ENCODE measurements around the gene LRFN3. TPM values are rescaled to one million over a fixed set of nuclear protein-coding genes. Genes with fewer than 3 reads are reported as not detected.
A peak's percentile ranks its signal among the peaks of the same experiment; 100 is the strongest.

Gene LRFN3
- total RNA-seq, 2 experiments from 2014 or later, result 4.2 to 4.5 TPM

DNA sequence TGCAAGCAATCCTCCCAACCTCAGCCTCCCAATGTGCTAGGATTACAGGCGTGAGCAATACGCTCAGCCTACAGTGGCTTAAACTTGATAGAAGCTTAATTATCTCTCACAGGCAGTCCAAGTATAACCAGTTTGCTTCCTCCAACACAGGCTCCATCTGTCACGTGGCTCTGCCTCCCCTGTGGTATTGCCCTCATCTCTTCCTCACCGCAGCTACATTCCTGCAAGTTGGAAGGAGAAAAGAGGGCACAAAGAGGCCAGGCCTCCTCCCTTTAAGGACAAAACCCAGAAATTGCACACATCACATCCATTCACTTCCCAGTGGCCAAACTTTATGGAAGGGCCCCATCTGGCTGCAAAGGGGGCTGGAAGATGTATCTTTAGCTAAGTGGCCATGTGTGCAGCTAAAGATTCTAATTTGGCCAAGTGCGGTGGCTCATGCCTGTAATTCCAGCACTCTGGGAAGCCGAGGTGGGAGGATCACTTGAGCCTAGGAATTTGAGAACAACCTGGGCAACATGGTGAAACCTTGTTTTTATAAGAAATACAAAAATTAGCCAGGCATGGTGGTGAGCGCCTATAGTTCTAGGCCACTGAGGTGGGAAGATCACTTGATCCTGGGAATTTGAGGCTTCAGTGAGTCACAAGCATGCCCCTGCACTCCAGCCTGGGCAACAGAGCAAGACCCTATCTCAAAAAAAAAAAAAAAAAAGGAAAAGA, 55.7 kb downstream of the LRFN3 start:
- H3K27me3 Mint-ChIP-seq, result peaks cover 11% of the 10 kb centered on the region
- Histone ChIP-seq H3K36me3 (ENCODE audit: insufficient read depth, low read length) (peaks cover 2% of the 10 kb centered on the region), H3K4me1 (ENCODE audit: insufficient read depth, low read length) (peaks cover 35% of the 10 kb centered on the region), H3K27ac (ENCODE audit: low read depth in 1 of 2, low read length in 2 of 2) (no peak overlapping the region), H3K4me3 (ENCODE audit: low read length) (no peak overlapping the region), H3K9me3 (ENCODE audit: control insufficient read depth in 1 of 2, insufficient read depth in 1 of 2, low read length in 2 of 2) (peaks cover 0 to 11% of the 10 kb centered on the region in 2 experiments), H3K27me3 (ENCODE audit: control insufficient read depth in 1 of 2, insufficient read depth in 2 of 2, low read length in 2 of 2) (peaks cover 2 to 11% of the 10 kb centered on the region in 2 experiments)
- peaks cover 21% of the 10 kb centered on the region for H3K4me1 Mint-ChIP-seq (ENCODE audit: low read depth)
- no peak for ATAC-seq (ENCODE audit: poor library complexity)
- H3K9me3 Mint-ChIP-seq, result no peaks in the 10 kb centered on the region
- ChIA-PET POLR2A (interaction anchor here (1.0 kb wide), 1 partner anchor 22 kb away, joined by 3 read pairs; the partner anchor contains the start of gene ALKBH6), CTCF (interaction anchor here (1.3 kb wide), 1 partner anchor 23 kb away, joined by 3 read pairs; the partner anchor contains the start of gene ALKBH6)
- H3K4me3 Mint-ChIP-seq, result peak overlapping the region; percentile 58
- TF ChIP-seq, protein P1, sequence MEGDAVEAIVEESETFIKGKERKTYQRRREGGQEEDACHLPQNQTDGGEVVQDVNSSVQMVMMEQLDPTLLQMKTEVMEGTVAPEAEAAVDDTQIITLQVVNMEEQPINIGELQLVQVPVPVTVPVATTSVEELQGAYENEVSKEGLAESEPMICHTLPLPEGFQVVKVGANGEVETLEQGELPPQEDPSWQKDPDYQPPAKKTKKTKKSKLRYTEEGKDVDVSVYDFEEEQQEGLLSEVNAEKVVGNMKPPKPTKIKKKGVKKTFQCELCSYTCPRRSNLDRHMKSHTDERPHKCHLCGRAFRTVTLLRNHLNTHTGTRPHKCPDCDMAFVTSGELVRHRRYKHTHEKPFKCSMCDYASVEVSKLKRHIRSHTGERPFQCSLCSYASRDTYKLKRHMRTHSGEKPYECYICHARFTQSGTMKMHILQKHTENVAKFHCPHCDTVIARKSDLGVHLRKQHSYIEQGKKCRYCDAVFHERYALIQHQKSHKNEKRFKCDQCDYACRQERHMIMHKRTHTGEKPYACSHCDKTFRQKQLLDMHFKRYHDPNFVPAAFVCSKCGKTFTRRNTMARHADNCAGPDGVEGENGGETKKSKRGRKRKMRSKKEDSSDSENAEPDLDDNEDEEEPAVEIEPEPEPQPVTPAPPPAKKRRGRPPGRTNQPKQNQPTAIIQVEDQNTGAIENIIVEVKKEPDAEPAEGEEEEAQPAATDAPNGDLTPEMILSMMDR (IDR thresholded peaks at IDR 0.05), result no peak
- no peak overlapping the region for H3K27ac Mint-ChIP-seq
- H3K36me3 Mint-ChIP-seq (ENCODE audit: low read depth), result peaks cover 9% of the 10 kb centered on the region
- intact Hi-C loops (cut with DNase I, micrococcal nuclease), result no loop called here
- no peak for DNase-seq

DNA sequence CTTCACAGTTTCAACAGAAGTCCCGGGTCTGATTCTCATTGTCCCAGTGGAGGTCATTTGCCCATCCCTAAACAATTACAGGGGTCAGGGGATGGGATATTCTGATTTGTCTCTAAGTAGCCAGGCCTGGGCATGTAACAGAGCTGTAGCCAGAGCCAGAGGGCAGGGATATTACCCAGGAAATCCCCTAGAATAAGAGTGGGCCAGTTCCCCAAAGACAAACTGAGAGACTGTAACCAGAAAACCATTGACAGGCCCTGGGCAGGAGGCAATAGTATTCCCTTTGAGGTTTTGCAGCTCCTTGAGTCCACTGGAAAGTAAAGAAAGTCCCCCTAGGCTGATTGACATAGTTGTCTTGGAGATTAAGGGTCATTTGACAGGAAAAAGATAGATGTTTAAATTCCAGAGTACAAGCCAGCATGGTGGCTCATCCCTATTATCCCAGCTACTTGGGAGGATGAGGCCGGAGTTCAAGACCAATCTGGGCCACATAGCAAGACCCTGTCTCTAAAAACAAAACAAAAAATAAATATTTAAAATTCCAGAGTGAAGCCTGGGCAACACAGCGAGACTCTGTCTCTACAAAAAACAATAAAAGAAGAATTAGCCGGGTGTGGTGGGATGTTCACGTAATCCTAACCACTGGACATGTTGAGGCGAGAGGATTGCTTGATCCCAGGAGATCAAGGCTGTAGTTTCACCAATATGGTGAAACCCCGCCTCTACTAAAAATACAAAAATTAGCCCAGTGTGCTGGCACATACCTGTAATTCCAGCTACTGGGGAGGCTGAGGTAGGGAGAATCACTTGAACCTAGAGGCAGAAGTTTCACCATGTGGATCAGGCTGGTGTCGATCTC, 57.0 kb downstream of the LRFN3 start:
- Mint-ChIP-seq H3K4me3 (peak overlapping the region; percentile 69), H3K27ac (no peak overlapping the region), H3K27me3 (peaks cover 4% of the 10 kb centered on the region), H3K36me3 (ENCODE audit: low read depth) (peaks cover 16% of the 10 kb centered on the region), H3K4me1 (ENCODE audit: low read depth) (peaks cover 28% of the 10 kb centered on the region), H3K9me3 (no peaks in the 10 kb centered on the region)
- H3K27me3 ChIP-seq (ENCODE audit: control insufficient read depth in 1 of 2, insufficient read depth in 2 of 2, low read length in 2 of 2), result peaks cover 0 to 5% of the 10 kb centered on the region in 2 experiments
- H3K36me3 ChIP-seq (ENCODE audit: insufficient read depth, low read length), result peaks cover 9% of the 10 kb centered on the region
- no peak overlapping the region for H3K27ac ChIP-seq (ENCODE audit: low read depth in 1 of 2, low read length in 2 of 2)
- no peak overlapping the region for H3K4me3 ChIP-seq (ENCODE audit: low read length)
- ChIA-PET POLR2A (interaction anchor here (1.5 to 3.2 kb wide), 3 partner anchors 21 to 40 kb away, joined by 4 to 17 read pairs (median 13); partner anchors contain the start of gene ALKBH6), CTCF (no interaction called here)
- DNase-seq (no peak), ATAC-seq (ENCODE audit: poor library complexity) (no peak)
- TF ChIP-seq, protein P1 (IDR thresholded peaks at IDR 0.05), result no peak
- intact Hi-C loops (cut with DNase I, micrococcal nuclease), result no loop called here
- H3K4me1 ChIP-seq (ENCODE audit: insufficient read depth, low read length), result peaks cover 36% of the 10 kb centered on the region
- H3K9me3 ChIP-seq (ENCODE audit: control insufficient read depth in 1 of 2, insufficient read depth in 1 of 2, low read length in 2 of 2), result peaks cover 0 to 11% of the 10 kb centered on the region in 2 experiments

DNA sequence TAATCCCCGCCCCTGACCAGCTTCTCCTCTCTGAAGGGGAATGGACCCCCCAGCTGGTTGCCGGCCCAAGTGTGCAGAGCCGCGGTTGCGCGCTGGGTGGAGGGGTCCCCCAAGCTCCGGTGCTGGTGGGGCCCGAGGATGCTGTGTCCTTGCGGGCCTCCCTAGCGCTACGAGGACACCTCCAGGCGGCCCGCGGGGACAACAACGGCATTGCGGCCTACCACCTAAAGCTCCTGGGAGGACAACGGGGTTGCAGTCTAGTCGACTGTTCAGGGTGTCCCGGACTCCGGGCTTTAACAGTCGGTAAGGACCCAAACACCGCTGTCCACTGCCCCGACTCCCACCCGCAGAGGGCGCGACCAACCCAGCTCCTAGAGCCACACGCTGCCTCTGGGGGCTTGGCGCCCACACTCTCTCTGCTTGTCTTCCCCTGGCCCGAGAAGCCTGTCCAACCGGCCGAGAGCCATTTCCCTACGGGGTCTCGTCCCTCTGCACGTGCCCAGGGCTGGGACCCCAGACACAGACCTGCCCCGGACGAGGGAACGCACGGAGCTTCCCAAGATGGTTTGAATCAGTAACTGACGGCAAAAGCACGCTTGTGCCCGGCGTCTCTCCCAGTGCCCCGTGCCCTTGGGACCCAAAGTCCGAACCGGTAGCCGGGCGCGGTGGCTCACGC, 57.9 kb downstream of the LRFN3 start:
- DNase-seq (peak in 2 of 14 experiments; percentile 25 to 42), ATAC-seq (ENCODE audit: poor library complexity) (no peak)
- TF ChIP-seq, protein P1 (IDR thresholded peaks at IDR 0.05), result no peak
- Mint-ChIP-seq H3K27me3 (no peaks in the 10 kb centered on the region), H3K4me1 (ENCODE audit: low read depth) (peaks cover 30% of the 10 kb centered on the region), H3K9me3 (no peaks in the 10 kb centered on the region), H3K27ac (peak overlapping the region; percentile 44), H3K4me3 (peak overlapping the region; percentile 95), H3K36me3 (ENCODE audit: low read depth) (peaks cover 19% of the 10 kb centered on the region)
- Histone ChIP-seq H3K27ac (ENCODE audit: low read depth in 1 of 2, low read length in 2 of 2) (no peak overlapping the region), H3K27me3 (ENCODE audit: control insufficient read depth in 1 of 2, insufficient read depth in 2 of 2, low read length in 2 of 2) (no peaks in the 10 kb centered on the region), H3K4me1 (ENCODE audit: insufficient read depth, low read length) (peaks cover 39% of the 10 kb centered on the region), H3K9me3 (ENCODE audit: control insufficient read depth in 1 of 2, insufficient read depth in 1 of 2, low read length in 2 of 2) (peaks cover 0 to 7% of the 10 kb centered on the region in 2 experiments), H3K36me3 (ENCODE audit: insufficient read depth, low read length) (peaks cover 10% of the 10 kb centered on the region), H3K4me3 (ENCODE audit: low read length) (peak overlapping the region; percentile 83)
- intact Hi-C loops (cut with DNase I, micrococcal nuclease), result loop anchor here in 1 of 2 experiments (2.0 kb wide), 1 partner anchor 61 kb away; the partner anchor contains the start of genes THAP8 and WDR62
- ChIA-PET CTCF (interaction anchor here (0.6 to 1.6 kb wide), 2 partner anchors 20 to 35 kb away, joined by 3 to 7 read pairs; partner anchors contain the start of gene ALKBH6), POLR2A (interaction anchor here (1.5 to 3.2 kb wide), 4 partner anchors 15 to 41 kb away, joined by 4 to 17 read pairs (median 13); partner anchors contain the start of genes ALKBH6 and SYNE4)
